8988T (cell line): ENCODE data around the gene RHBDF2.
A peak's percentile ranks its signal among the peaks of the same experiment; 100 is the strongest.

ENCODE experiments used
- DNase-seq: peaks from one replicate; pipeline ENCODE4 v3.0.0; 2011

Gene RHBDF2

DNA sequence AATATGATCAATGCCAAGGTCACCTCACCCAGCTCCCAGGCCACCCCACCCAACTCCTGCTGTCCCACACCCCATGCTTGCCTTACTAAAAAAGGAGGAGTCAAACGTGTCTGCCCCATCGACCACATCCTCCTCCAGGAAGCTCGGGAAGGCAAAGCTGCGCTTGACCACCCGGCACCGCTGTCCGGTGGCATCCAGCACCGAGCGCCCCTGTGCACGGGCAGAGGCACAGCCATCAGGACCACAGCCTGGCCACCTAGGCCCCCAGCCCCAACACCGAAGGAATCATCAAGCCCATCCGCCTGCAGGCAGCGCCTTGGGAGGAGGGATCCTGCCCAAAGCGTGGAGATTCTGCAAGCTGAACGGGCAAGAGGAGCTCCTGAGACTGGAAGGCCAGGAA, 23.6 kb downstream of the RHBDF2 start:
- no peak for DNase-seq

DNA sequence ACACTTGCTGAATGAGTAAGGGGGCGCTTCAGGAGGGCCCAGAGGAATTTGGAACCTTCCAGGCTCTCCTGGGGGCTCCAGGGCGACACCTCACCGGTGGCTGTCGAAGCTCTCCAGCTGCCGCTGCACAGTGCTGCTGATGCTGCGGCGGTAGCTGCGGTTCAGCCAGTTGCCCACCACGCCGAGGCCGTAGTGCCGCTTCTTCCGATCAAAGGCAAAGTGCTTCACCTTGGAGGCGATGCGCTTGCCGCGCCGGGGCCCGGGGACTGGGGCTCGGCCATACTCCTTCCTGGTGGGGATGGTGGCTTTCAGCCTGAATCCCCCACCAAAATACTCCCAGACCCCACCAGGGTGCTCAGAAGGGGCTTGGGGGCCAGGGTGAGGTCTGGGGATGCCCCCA, 24.5 kb downstream of the RHBDF2 start:
- DNase-seq: no peak

DNA sequence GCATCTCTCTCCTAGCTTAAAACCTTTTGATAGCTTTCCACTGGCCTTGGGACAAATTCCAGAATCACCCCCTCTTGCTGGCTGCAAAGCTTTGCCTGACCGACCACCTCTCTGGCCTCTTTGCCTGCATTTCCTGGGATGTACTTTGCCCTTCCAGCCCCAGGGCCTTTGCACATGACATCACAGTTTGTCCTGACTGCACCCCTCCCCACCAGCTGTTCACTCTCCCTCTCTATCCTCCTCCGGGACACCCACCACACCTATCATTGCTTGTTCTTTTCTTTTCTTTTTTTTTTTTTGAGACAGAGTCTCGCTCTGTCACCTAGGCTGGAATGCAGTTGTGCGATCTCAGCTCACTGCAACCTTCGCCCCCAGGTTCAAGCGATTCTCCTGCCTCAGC, 25.9 kb downstream of the RHBDF2 start:
- DNase-seq: no peak

DNA sequence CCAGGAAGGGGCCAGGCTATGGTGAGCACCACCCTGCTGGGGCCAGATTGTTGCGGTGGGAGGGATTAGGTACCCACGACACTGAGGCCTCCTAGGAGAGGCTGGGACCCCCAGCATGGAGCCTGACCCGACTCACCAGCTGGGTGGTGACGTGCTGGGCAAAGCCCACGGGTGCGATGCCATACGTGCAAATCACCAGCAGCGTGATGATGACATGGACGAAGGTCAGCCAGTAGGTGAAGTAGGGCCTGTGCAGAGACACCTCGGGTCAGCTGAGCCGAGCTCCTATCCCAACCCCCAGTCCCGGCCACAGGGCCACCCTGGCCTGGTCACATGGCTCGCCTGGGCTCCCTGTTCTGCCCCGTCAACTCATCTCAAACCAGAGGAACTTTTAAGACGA, 26.3 kb downstream of the RHBDF2 start:
- DNase-seq: no peak

DNA sequence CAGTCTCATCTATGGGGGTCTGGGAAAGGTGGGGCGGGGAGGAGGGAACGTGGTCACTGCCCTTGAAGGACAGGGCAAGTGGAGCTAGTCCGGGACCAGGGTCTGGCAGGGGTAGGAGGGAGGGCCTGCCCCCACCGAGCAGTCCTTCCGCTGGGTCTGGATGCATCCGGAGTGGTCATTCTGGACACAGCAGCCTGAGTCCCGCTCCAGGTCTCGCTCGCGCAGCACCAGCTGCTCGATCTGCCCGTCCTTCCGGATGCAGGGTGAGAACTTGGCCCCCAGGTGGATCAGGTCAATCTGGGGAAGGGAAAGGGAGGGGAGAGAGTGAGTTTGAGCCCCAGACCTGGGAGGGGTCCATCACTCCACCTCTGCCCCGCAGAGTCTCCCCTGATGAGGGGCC, 27.0 kb downstream of the RHBDF2 start:
- no peak for DNase-seq

DNA sequence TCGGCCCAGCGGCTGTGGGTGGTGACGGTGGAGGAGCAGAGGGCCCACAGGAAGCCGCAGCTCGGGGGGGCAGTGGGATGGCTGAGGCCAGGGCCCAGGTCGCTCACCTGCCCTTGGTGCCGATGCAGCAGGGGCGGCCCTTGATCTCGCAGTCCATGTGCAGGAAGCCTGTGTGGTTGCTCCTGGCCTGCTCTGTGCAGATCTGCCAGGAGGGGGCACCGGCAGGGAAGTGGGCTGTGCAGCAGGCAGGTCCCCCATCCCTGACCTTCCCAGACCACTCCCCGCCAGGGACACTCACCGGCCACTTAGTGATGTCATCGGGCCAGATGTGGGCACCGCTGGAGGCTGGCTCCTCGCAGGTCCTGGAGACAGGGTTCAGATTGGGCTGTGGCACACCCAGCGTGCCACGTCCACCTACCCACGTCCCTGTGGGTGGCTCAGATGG, 27.7 kb downstream of the RHBDF2 start:
- peak; percentile 50 for DNase-seq

DNA sequence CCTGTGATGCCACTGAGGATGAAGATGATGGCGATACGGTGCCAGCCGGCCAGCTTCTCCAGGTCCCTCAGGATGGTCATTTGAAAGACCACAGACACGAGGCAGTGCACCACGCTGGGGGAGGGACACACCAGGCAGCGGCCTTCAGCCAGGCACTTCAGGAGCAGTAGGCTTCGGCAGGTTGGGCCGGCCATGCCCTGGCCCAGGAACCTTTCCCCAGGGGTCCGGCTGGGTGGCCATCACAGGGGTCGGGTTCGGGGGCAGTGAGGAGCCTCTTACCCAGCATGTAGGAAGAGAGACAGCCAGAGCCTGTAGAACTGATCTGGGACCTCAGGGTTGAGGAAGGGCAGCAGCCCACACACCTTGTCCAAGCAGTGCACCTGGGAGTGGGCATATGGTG, 28.5 kb downstream of the RHBDF2 start:
- no peak for DNase-seq

DNA sequence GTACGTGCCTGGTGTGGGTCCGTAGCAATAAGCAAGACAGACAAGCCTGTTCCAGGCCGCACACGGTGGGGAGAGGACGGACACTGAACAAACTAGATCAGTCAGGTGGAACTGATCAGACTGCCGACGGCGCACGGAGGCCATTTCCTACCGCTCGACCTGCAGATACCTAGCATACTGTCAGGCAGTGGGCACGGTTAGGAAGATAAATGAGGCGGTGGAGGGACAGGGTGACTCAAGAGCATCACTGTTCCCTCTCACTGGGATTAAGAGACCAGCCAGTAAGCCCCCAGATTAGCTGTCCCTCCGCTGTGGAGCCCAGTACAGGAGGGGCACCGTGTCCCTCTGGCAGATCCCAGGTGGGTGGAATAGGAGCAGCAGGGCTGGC, 29.0 kb downstream of the RHBDF2 start:
- no peak for DNase-seq

DNA sequence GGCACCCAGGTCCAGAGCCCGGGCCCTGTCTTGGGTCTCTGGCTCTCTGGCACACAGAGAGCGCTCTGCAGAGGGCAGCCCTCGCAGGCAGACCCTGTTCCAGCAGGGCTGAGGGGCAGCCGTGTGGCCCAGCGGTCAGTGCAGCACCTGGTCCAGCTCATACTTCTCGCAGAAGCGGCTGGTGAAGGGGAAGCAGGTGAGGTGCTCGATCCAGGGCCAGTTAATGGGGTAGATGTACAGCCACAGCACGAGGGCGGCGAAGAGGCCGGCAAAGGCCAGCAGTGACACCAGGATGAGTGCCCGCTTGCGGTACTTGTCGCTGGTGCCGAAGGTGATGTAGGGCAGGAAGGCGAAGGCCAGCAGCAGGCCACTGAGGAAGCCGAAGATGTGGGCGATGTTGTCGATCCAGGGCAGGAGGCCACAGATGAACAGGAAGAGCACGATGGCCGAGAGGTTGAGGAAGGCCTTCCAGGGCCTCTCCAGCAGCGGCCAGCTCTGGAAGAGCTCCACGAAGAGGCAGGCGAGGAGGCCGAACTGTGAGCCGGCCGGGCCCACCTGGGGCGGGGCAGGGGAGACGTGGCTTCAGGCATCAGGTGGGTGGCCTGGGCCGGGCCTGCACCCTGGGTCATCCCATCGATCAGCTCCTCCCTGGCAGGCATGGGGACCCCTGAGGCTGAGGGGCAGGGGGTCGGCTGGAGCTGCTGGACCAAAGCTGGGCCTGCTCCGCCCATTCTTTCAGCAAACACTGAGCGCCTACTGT, 29.5 kb downstream of the RHBDF2 start:
- DNase-seq: no peak

DNA sequence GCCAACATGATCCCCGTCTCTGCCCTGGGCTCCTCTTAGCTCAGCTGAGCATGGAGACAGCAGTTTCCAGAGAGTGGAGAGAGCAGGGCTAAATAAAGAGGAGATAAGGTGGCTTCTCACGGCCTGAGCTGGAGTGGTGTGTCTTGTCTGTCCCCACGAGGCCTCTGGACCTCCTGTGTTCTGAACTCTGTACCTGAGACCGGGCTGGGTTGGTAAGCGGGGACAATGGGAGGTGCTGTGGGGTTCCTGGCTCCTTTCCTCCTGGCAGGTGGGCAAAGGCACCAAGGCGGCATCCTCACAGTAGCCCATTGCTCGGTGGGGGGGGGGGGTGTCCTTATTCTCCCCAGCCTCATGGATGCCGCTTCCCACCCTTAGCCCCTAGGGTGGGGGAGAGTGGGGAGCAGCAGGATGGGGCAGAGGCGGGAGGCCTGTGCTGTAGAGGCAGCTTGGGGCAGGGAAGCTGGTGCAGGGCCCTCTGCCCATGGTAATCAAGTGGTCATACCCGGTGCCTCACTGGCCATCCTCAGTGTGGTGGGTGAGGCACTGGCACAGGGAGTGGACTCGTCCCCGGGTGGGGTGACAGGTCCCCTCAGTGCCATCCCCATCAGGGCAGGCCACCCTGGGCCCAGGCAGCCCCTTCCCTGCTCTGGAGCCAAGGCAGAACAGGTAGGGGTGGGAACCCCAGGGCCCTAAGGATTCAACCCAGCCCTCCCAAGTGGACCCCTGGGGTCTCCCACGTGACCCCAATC, 31.1 kb downstream of the RHBDF2 start:
- no peak for DNase-seq

DNA sequence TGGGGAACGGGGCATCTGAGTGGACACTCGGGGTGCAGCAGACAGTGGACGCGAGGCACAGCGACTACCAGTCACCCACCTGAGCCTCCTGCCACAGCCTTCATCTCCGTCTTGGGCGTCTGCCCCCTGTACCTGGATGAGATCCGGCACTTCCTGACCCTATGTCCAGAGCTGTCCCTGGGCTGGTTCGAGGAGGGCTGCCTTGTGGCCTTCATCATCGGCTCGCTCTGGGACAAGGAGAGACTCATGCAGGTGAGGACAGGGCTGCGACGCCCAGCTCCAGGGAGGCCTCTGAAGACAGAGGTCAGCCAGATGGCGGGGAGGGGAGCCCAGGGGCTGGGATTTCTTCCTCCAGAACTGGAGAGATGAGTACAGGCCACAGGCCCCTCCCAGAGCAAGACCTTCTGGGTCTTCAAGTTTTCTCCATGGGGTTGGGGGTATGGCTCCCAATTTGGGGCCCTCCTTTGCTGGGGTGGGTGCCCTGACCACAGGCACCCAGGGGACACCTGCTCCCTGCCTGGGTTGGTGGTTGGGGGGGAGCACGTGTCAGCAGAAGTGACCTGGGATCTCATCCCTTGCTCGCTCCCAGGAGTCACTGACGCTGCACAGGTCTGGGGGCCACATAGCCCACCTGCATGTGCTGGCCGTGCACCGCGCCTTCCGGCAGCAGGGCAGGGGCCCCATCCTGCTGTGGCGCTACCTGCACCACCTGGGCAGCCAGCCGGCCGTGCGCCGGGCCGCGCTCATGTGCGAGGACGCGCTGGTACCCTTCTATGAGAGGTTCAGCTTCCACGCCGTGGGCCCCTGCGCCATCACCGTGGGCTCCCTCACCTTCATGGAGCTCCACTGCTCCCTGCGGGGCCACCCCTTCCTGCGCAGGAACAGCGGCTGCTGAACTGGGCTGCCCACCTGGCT, 31.9 kb downstream of the RHBDF2 start:
- no peak for DNase-seq

DNA sequence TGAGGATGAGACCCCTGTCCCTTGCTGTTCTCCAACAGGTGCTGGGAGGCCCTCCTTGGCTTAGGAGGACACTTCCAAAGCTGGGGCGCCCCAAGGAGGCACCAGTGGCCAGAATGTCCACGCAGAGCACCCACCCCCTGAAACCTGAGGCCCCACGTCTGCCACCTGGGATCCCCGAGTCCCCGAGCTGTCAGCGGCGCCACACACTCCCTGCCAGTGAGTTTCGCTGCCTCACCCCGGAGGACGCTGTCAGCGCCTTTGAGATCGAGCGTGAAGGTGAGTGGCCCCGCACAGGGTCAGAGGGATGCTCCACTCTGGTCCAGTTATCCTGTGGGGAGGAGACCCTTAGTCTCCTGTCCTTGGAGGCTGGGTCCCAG, 32.6 kb downstream of the RHBDF2 start:
- no peak for DNase-seq

DNA sequence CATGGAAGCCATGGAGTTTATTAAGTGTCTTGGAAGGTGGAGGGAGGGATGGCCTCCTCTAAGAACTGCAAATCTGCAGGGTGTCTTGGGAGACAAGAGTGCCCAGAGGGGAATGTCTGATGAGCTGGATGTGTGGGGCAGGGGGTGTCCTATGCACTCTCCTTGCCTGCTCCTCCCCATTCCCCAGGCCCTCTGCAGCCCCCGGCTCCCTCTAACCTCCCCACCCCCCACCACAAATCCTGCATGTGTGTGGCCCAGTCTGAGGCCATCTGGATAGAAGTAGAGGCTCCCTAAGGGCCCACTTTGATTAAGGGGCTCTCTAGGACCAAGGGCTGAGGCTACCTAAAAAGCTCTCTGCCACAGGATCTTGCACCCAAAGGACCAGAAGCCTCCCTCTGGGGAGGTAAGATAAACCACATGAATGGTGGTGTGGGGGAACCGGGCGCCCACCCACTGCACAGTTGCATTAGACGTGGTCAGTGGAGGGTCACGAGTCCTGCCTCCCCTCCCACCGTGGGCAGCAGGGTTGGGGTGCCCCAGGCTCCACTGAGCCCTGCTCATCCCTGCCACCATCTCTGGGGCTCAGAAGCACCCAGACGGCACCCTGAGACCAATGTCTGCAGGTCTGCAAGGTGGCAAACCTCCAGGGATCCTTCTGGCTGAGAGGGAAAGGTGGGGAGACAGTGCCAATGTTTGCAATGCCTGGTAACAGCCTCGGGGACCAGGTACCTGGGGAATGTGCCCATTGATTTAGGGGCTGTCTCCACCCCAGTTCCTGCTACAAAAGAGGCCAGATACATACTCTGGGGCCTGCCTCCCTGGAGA, 33.2 kb downstream of the RHBDF2 start:
- DNase-seq: no peak

DNA sequence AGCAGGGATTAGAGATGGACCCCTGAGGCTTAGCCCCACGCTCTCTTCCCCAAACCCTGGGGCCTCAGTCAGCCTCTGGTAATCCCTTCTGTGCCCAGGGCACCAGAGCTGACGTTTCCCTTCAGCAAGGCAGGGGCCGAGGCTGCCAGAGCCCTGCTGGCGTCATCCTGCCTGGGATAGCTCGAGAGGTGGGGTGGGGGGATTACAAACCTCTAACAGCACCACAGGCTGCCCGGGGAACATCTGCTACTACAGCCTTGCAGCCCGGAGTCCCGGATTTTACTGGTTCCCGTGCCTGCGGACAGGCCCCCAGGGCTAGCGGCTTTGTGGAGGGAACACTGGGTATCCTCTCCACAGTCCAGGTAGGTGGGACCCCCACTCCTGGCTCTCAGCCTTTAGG, 33.9 kb downstream of the RHBDF2 start, which contains the start of gene AANAT:
Gene AANAT, plus strand, starts transcription at position 238 of the 400 bp plus-strand sequence. CDS start 1,144 bp downstream, outside the sequence.
- no peak for DNase-seq

DNA sequence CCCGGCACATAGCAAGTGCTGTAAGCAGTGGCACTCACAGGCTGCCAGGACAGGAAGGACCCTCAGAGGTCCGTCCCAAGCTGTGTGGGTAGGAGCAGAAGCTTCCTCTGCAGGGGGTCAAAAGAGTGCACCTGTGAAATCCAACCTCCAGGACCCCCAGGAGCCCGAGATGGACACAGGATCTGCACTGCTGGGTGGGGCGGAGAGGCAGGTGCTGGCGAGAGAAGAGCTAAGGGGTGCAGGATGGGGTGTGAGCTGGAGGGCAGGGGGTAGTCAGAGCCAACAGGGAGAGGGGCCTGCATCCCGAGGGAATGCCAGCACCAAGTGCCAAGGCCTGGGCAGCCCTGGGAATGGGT, 34.5 kb downstream of the RHBDF2 start:
- DNase-seq: no peak

DNA sequence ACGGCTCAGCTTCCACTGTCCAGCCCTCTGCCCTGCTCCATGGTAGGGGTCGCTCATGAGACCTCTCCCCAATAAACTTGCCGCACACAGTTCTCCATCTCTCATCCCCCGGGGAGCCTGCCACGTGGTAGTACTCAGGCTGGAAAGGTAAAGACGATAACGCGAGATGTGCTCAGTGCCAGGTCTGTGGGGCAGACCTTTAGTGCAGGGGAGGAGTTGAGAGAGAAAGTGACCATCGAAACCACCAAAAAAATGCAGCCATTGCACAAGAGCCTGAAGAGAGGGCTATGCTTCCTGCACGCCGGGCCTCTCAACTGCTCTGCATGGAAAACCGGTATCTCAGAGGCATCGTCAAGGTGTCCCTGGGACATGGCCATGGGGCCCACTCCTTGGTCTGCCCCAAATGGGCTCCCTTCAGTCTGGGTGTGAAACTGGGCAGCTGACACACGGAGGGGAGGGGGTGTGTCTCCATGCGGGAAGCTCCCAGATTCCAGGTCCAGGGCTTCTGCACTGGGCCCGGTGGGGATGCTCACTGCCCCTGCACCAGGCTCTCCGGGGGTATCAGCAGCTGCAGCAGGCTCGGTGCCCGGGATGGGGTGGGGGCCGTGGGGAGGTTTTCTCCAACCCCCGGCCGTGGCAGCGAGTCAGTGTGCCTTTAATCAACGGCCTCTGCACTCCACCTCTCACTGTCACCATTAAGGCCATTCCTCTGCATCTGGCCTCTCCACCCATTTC, 38.5 kb downstream of the RHBDF2 start:
- no peak for DNase-seq

DNA sequence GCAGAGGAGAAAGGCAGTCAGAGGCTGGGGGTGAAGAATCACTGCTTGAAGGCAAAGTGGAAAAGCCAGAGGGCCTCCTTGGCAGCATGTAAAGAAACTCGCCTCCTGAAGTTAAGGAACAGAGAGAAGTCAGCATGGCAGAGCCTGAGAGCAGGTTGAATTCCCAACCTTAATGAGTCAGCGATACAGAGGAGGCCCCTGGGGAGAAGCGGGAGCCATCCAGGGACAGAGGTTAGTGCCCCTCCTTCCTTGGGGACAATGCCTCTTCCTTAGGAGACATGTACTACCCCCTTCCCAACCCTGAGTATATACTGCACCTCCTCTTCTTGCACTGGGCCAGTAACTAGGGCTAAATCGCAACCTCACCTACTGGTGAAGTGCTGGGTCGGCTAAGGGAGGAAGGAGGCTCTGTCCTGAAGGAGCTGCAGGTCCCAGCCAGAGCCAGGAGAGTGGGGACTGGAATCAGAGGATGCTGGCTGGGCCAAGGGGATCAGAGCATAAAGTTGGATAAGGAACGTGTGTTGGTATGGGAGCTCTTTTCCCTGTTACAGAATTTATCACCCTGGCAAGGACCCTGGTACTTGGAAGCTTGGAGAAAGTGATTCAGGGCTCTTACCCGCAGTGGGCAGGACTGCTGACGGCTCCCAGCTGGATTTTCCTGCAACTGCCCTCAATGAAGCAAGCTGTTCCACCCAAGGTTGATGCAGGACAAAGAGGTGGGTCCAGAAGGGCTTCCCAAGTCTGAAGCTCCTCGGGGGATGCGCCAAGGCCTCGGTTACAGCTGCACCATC, 39.3 kb downstream of the RHBDF2 start:
- no peak for DNase-seq

DNA sequence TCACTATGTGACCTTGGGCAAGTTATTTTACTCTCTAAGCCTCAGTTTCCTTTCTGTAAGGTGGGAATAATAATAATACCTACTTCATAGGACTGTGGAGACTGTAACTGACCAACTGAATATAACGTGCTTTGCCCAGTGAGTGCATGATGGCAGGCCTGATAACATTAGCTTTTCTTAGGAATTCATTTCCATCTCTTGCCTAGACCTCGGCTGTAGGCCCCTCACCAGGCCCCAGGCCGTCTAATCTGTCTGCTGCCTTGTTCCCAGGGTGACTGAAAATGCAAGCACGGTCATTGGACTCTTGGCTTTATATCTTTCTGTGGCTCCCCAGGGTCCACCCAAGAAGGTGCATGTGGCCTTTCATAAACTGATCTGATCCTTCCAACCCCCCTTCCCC, 41.5 kb downstream of the RHBDF2 start:
- DNase-seq: no peak

DNA sequence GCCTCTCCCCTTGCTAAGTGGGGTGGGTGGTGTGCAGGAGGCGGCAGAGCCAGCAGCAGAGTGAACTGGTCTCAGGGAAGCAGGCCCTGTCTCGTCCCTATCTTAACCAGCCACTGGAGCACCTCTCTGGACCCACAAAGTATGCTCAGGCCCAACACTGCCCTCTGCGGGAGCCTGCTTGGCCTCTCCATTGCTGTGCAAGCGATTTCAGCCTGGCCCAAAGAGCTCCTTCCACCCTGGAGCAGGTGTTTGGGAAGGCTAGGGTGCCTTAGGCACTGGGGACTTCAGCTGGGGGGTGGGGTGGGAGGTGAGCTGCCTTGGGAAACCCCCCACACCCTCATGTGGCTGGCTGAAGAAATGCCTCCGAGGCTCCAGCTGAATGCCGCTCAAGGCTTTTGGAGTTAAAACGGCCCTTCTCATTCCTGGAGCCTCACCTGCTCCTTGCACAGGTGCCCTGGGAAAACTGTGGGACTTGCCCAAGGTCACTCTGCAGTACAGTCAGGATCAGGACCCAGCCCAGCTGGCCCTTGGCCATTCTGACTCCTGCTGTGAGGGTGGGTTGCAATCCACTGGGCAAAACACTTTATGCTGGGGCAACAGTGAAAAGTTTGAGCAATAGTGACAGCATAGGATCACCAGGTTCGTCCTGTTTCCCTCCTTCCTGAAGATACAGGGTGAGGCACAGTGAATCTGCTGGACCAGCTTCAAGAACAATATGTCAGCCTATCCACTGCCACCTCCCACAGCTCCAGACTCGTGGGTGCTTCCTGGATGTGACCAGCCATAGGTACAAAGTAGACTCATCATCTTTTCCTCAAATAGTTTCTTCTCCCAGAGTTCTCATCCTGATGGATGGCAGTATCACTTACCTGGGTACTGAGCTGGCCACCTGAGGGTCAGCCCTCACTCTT, 42.4 kb downstream of the RHBDF2 start:
- DNase-seq: peak; percentile 63

DNA sequence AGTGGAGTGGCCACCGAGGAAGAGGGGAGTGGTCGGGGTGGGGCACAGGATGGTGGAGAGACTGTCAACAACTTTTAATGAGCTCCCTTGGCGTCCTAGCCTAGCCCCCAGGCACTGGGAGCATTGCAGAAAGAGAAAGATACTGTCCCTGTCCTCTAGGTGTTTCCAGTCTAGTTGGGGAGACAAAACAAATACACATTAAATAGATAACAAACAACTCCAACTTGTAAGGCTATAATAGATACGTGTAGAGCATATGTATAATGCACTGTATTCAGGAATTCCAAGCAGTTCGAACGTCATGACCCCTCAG, 47.8 kb downstream of the RHBDF2 start:
- DNase-seq: no peak
